ENCODE results near the gene GPR171. TPM values are rescaled to one million over a fixed set of nuclear protein-coding genes. Genes with fewer than 3 reads are reported as not detected.

GPR171 gene
- total RNA-seq, 1 experiment from 2014 or later: not detected

GRCh38 chr3:151165226-151165625 is 37.8 kb downstream of the GPR171 start:
- TF ChIP-seq, protein P1, sequence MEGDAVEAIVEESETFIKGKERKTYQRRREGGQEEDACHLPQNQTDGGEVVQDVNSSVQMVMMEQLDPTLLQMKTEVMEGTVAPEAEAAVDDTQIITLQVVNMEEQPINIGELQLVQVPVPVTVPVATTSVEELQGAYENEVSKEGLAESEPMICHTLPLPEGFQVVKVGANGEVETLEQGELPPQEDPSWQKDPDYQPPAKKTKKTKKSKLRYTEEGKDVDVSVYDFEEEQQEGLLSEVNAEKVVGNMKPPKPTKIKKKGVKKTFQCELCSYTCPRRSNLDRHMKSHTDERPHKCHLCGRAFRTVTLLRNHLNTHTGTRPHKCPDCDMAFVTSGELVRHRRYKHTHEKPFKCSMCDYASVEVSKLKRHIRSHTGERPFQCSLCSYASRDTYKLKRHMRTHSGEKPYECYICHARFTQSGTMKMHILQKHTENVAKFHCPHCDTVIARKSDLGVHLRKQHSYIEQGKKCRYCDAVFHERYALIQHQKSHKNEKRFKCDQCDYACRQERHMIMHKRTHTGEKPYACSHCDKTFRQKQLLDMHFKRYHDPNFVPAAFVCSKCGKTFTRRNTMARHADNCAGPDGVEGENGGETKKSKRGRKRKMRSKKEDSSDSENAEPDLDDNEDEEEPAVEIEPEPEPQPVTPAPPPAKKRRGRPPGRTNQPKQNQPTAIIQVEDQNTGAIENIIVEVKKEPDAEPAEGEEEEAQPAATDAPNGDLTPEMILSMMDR (conservative IDR thresholded peaks at IDR 0.05; ENCODE audit: low read depth, low read length): no peak
- no peak for TF ChIP-seq EZH2 (IDR thresholded peaks at IDR 0.05; ENCODE audit: borderline replicate concordance, low read depth, low read length, poor library complexity, severe bottlenecking)
- Histone ChIP-seq H3K9me3 (ENCODE audit: low read depth, low read length, poor library complexity, severe bottlenecking) (no peaks in the 10 kb centered on the region), H3K36me3 (ENCODE audit: insufficient read depth, low read length, poor library complexity, severe bottlenecking) (no peaks in the 10 kb centered on the region), H3K27me3 (replicated peaks; ENCODE audit: insufficient read depth, low read depth, low read length, poor library complexity) (no peaks in the 10 kb centered on the region), H3K27ac (ENCODE audit: low read depth, low read length, poor library complexity, severe bottlenecking) (no peak overlapping the region), H3K4me3 (ENCODE audit: low read depth, low read length, poor library complexity, severe bottlenecking) (no peak overlapping the region), H3K4me1 (ENCODE audit: insufficient read depth, low read length, poor library complexity, severe bottlenecking) (no peaks in the 10 kb centered on the region)
- POLR2A ChIA-PET (ENCODE audit: low non-redundant PET): no interaction called here
- DNase-seq (ENCODE audit: low spot score): no peak
- intact Hi-C loops (cut with micrococcal nuclease; ENCODE audit: unreplicated experiment): loop anchor here (5.0 kb wide), 1 partner anchor 672 kb away; no protein-coding TSS in a partner anchor
- BruUV-seq (replicated peaks): no TSS peak
- CTCF ChIA-PET: no interaction called here

DNA sequence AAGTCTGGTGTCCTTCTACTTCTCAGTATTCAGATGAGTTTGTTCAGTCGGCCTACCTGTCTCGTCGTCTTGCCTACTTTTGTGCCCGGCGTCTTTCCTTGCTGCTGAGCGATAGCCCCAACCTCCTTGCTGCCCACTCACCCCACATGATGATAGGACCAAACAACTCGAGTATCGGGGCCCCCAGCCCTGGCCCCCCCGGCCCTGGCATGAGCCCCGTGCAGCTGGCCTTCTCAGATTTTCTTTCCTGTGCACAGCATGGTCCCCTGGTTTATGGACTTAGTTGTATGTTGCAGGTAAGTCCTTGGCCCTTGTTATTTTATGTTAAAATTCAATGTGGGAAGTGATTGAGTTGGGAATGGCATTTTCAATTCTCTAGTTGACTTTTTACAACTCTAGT is 43.2 kb downstream of the GPR171 start:
- intact Hi-C loops (cut with micrococcal nuclease; ENCODE audit: unreplicated experiment): no loop called here
- H3K9me3 ChIP-seq (ENCODE audit: low read depth, low read length, poor library complexity, severe bottlenecking): no peaks in the 10 kb centered on the region
- POLR2A ChIA-PET (ENCODE audit: low non-redundant PET): no interaction called here
- no TSS peak for BruUV-seq (replicated peaks)
- H3K27ac ChIP-seq (ENCODE audit: low read depth, low read length, poor library complexity, severe bottlenecking): no peak overlapping the region
- no peaks in the 10 kb centered on the region for H3K36me3 ChIP-seq (ENCODE audit: insufficient read depth, low read length, poor library complexity, severe bottlenecking)
- DNase-seq (ENCODE audit: low spot score): no peak
- CTCF ChIA-PET: no interaction called here
- TF ChIP-seq, protein P1 (conservative IDR thresholded peaks at IDR 0.05; ENCODE audit: low read depth, low read length): no peak
- TF ChIP-seq EZH2 (IDR thresholded peaks at IDR 0.05; ENCODE audit: borderline replicate concordance, low read depth, low read length, poor library complexity, severe bottlenecking): no peak
- no peak overlapping the region for H3K4me3 ChIP-seq (ENCODE audit: low read depth, low read length, poor library complexity, severe bottlenecking)
- H3K27me3 ChIP-seq (replicated peaks; ENCODE audit: insufficient read depth, low read depth, low read length, poor library complexity): no peaks in the 10 kb centered on the region
- no peaks in the 10 kb centered on the region for H3K4me1 ChIP-seq (ENCODE audit: insufficient read depth, low read length, poor library complexity, severe bottlenecking)

DNA sequence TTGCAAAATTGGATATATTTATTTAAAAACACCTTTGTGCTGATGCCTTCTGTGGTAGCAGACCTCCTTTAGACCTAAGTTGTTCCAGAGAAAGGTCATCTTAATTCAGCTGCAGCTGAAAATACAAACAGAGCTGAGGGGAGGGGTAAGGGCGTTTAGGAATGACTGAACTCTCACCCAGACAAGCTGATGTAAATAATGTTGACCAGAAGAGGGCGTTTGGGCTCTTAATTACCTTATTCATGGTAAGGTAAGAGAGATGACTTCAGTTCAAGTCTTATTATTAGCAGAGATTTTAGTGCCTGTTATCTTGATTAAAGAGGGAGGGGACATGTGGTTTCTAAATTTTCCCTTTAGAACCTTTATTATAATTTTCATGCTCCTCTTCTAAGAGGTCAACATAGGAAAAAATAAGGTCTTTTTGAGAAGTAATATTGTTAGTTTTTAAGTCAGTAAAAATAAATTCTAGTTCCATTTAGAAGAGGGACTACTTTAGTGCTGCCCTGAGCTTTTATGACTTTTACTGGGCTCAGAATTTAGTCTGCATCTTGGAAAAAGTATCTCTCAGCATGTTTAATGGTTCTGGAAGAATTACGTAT is 46.3 kb downstream of the GPR171 start:
- H3K4me1 ChIP-seq (ENCODE audit: insufficient read depth, low read length, poor library complexity, severe bottlenecking): no peaks in the 10 kb centered on the region
- BruUV-seq (replicated peaks): no TSS peak
- POLR2A ChIA-PET (ENCODE audit: low non-redundant PET): interaction anchor here (0.6 kb wide), 1 partner anchor 1555 kb away, joined by 3 read pairs; no protein-coding TSS in a partner anchor
- no peaks in the 10 kb centered on the region for H3K36me3 ChIP-seq (ENCODE audit: insufficient read depth, low read length, poor library complexity, severe bottlenecking)
- intact Hi-C loops (cut with micrococcal nuclease; ENCODE audit: unreplicated experiment): no loop called here
- TF ChIP-seq, protein P1 (conservative IDR thresholded peaks at IDR 0.05; ENCODE audit: low read depth, low read length): peak; percentile 73
- no peak for TF ChIP-seq EZH2 (IDR thresholded peaks at IDR 0.05; ENCODE audit: borderline replicate concordance, low read depth, low read length, poor library complexity, severe bottlenecking)
- no peaks in the 10 kb centered on the region for H3K9me3 ChIP-seq (ENCODE audit: low read depth, low read length, poor library complexity, severe bottlenecking)
- H3K27me3 ChIP-seq (replicated peaks; ENCODE audit: insufficient read depth, low read depth, low read length, poor library complexity): no peaks in the 10 kb centered on the region
- DNase-seq (ENCODE audit: low spot score): peak; percentile 78
- no peak overlapping the region for H3K4me3 ChIP-seq (ENCODE audit: low read depth, low read length, poor library complexity, severe bottlenecking)
- H3K27ac ChIP-seq (ENCODE audit: low read depth, low read length, poor library complexity, severe bottlenecking): no peak overlapping the region
- CTCF ChIA-PET: interaction anchor here (0.5 to 1.3 kb wide), 2 partner anchors 11 to 1315 kb away, joined by 6 read pairs; no protein-coding TSS in a partner anchor

All from A673 (cell line).